NCI-H128 (cell line): Measurements from ENCODE around the gene MON1B.
"Not testable (repeated sequence)": the region's sequence is repeated elsewhere in the genome, so short reads cannot be mapped to it uniquely, and the experiment has no call there.

Experiments
- DNase-seq: peaks from one replicate; lab custom pipeline; 2025; ENCODE audit not compliant: unreplicated experiment; lab: John Stamatoyannopoulos, UW

Gene MON1B

GRCh38 chr16:77190478-77191258 lies at the start of gene MON1B:
TSS of gene MON1B (plus strand) at chr16:77191190. CDS start at chr16:77191486, 296 bp downstream.
- DNase-seq: peak; percentile 85

GRCh38 chr16:77143364-77143763 lies 47.6 kb upstream of the MON1B start:
- no peak for DNase-seq

DNA sequence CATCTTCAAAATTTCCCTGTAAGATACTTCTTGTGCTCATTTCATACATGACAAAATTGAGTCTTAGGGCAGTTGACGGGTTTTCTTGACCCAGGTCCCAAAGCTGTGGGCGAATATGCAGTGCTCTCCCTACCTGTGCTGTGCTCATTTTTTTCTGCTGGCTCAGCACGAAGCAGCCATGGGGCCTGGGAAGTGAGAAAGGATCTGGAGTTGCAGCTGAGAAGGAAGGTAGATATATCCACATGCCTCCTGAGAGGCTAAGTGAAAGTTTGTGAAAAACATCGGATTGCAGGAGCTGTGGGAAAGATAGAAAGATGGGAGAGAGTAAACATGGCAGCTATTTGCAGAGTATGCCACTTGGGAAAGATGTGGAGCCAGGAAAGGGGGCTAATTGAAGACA lies 42.9 kb upstream of the MON1B start:
- no peak for DNase-seq

GRCh38 chr16:77157346-77158058 lies 33.5 kb upstream of the MON1B start:
- DNase-seq: no peak

- DNase-seq: no peak
Measured at GRCh38 chr16:77158293-77158692, 32.7 kb upstream of the MON1B start.

DNA sequence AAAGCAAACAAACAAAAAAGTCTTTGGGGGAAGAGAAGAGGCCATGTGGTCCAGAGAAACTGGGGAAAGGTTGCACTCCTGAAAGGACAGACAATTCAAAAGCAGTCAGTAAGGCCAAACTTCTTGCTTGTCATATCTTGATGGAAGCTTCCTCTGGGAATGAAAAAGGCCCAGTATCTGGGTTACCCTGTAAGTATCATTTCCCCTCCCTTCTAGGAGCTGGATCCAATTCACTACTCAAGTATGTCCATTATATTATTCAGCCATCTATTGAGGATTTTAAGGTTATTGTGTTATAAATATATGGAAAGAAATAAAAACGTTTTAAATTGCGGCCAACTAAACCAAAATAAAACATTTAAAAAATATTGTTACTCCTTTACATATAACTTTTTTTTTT lies 26.0 kb upstream of the MON1B start:
- DNase-seq: no peak

DNA sequence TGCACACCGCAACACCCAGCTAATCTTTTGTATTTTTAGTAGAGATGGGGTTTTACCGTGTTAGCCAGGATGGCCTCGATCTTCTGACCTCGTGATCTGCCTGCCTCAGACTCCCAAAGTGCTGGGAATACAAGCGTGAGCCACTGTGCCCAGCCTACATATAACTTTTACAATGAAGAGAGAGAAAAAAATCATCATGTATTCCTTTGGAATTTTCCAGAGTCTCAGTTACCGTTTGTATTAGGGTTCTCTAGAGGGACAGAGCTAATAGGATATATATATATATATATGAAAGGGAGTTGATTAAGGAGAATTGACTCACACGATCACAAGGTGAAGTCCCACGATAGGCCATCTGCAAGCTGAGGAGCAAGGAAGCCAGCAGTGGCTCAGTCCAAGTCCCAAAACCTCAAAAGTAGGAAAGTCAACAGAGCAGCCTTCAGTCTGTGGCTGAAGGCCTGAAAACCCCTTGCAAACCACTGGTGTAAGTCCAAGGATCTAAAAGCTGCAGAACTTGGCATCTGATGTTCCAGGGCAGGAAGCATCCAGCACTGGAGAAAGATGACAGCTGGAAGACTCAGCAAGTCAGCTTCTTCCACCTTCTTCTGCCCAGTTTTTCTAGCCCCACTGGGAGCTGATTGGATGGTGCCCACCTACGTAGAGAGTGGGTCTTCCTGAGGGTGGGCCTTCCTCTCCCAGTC lies 25.3 kb upstream of the MON1B start:
- not testable (repeated sequence) for DNase-seq

GRCh38 chr16:77166726-77167125 lies 24.3 kb upstream of the MON1B start:
- DNase-seq: no peak

DNA sequence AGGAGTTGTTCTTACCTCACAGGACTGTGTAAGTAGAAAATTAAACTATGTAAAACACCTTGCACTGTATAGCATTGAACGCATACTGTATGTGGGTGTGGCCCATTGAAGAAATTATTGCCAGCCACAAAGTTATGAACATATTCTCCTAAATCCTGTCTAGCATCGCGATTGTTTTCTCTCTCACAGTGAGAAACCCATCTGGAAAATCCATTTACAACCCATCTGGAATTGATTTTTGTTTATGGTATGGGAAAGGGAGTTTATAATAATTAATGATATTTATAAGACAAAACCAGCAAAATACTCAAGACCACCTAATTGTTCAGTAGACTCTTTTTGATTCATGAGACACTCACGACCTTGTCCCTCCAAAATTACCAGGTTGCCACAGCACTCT lies 22.1 kb upstream of the MON1B start:
- DNase-seq: no peak

DNA sequence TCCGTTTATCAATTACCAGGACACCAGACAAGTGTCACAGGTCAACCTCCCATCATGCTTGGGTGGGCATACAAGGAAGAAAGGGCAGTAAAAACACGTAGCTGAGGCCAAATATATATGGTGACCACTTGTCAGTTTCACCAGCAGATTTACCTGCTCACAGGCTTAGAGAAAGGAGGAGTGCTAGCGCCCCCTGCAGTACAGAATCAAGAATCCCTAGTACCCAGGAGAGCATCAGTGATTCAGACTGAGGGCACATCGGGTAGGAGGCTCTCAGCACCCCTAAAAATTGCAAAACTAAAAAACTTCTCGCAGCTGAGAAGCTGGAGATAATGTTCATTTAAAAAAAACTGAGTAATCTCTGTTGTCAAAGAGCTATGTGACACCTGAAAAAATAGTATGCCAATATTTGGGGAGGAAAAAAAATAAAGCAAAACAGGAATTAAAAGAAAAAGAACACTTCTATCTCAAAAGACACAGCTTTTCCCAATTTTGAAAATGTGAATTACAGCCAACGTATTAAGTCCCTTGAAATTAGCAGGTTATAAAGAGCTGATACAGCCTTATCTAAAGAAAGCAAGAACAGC lies 21.2 kb upstream of the MON1B start:
- DNase-seq: peak; percentile 23

GRCh38 chr16:77170805-77171204 lies 20.2 kb upstream of the MON1B start:
- DNase-seq: no peak

DNA sequence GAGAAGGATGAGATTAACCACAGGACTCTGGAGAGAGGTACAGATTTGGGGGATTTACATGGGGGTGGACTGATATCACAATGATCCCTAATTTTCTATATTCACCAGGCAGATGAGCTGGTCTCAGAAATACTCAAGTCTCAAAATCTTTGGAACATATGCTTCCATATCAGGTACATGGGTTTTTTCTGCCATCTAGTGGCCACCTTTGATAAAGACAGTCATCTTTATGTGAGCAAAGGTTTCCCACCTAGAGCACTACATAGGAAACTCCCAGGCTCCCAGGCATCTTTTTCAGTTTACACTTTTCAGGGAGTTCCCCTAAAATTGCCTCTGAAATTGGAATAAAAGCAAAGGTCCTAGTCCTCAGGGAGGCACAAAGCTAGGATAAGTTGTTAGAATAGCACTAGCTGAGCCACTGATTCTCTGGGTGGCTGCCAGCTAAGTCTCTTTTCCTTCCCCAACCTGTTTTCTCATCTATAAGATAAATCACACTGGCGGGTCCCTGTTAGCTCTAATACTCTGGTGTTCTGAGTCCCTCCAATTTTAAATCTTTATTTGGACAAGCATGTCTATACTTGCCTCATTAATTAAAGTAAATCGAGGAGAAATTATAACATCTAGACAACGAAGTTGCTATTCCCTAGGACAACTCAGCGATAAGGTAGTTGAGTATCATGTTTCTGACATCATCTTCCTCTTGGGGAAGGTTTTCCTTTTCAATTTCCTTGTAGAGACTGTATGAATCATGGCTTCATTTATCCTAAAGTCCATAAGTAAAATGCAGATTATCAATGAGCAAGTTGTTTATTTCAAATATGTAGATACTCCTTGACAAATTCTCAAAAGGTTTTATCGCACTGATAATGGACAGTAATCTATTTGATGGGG lies 19.0 kb upstream of the MON1B start:
- peak; percentile 46 for DNase-seq

DNA sequence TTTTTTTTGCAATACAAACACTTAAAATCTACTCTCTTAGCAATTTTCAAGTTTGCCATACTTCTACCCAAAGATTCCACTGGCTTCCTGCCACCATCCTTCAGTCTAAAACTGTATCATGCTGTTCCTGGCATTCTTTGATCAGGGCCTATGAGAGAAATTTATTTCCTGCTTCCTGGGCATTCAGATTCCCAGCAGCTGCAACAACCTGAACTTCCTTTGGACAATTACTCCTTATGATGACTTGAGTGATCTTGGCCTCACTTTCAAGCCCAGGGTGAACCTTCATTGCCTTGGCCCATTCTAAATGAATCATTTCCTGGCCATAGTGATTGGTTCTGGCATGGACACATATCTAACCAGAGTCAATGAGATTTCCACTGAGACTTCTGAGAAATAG lies 18.0 kb upstream of the MON1B start:
- no peak for DNase-seq

DNA sequence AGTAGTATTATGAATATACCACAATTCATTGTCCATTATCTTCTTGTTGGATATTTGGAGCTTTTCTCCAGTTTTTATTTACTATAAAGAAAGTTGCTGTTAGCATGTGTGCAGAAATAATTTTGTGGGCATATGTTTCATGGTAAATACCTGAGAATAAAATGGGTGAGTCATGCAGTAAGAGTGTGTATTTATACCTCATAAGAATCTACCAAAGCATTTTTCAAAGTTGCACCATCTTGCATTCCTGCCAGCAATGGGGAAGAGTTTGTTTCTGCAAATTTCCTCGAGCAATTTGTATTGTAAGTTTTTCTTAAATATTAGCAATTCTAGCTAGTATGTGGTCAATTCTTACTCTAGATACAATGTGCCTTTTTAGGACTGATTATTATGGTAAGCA lies 7.9 kb upstream of the MON1B start:
- DNase-seq: no peak

DNA sequence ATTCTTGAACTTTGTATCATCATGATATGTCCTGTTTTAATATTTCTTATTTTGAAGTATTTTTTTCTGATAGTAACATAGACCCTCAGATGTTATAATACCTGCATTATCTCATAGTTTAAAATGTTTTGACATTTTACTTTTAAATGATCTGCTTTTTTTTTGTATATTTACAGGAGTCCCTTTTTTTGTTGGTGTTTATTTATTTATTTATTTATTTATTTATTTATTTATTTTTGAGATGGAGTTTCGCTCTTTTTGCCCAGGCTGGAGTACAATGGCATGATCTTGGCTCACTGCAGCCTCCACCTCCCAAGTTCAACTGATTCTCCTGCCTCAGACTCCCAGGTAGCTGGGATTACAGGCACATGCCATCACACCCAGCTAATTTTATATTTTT lies 4.7 kb upstream of the MON1B start:
- DNase-seq: not testable (repeated sequence)

GRCh38 chr16:77190190-77190477 lies 856 bp upstream of the MON1B start:
- no peak for DNase-seq

DNA sequence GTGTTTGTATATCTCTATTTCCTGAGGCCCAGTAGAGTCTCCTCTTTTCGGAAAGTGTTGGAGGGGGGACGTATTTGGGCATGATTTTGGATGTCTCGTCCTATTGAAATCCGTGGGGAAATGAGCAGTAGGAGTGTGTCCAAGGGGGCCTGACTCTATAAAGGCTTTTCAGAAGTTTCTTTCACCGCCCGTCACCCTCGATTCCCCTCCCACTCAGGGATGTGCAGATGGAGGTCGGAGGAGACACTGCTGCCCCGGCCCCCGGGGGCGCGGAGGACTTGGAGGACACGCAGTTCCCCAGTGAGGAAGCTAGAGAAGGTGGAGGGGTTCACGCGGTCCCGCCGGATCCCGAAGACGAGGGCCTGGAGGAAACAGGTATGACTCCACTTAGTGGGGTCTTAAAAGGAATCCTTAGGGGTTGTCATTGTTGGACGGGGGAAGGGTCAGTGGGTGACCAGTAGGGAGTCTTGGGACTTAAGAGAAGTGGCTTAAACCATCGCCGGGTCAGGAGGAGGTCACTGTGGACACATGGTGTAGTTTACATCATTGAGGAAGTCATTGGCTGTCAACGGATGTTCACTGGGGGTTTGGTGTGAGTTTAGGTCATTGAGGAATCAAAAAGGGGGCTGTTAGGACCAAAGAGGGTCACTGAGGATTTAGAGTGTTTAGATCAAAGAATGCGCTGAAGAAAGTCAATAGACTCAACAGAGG lies 424 bp downstream of the MON1B start:
- no peak for DNase-seq

GRCh38 chr16:77193377-77193776 lies 2.4 kb downstream of the MON1B start:
- no peak for DNase-seq

DNA sequence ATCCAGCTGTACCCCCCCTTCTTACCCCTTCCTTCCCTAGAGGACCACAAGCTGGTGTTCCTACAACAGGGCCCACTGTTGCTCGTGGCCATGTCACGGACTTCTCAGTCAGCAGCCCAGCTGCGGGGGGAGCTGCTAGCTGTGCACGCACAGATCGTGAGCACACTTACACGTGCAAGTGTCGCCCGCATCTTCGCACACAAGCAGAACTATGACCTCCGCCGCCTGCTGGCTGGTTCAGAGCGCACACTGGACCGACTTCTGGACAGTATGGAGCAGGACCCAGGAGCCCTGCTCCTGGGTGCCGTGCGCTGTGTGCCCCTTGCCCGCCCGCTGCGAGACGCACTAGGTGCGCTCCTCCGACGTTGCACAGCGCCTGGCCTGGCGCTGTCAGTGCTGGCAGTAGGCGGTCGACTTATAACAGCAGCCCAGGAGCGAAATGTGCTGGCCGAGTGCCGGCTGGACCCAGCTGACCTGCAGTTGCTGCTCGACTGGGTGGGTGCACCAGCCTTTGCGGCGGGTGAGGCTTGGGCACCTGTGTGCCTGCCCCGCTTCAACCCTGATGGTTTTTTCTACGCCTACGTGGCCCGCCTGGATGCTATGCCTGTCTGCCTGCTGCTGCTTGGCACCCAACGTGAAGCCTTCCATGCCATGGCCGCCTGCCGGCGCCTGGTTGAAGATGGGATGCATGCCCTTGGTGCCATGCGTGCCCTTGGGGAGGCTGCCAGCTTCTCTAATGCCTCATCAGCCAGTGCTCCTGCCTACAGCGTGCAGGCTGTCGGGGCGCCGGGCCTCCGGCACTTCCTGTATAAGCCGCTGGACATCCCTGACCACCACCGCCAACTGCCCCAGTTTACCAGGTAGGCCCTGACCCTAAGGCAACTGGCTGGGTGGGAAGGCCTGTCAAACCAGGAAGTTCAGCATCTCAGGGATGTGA lies 3.6 kb downstream of the MON1B start:
- no peak for DNase-seq
